Neural cell (in vitro differentiated cells): ENCODE results near the gene POU4F3. TPM values are rescaled to one million over a fixed set of nuclear protein-coding genes. Genes with fewer than 3 reads are reported as not detected.

Experiments used
- H2AFZ ChIP-seq: fragments of 200-600, 300-800 bp; sonication (generic), shearing (Covaris generic); 2 replicates; pipeline ENCODE4 v1.6.0; 2014; ENCODE audit warnings: low read depth, mild to moderate bottlenecking, antibody characterized with exemption, low read length, moderate library complexity
- H3F3A ChIP-seq: fragments of 200-600 bp; shearing (Covaris generic); 2 replicates; pipeline ENCODE4 v1.6.1; 2016; ENCODE audit warnings: mild to moderate bottlenecking, moderate library complexity, mixed read lengths, antibody characterized with exemption, low read length; ENCODE audit not compliant: insufficient read depth, poor library complexity, severe bottlenecking
- H3K27ac ChIP-seq: fragments of 200-600, 300-800 bp; sonication (generic), shearing (Covaris generic); 2 replicates; pipeline ENCODE4 v1.5.1; 2014; ENCODE audit warnings: mild to moderate bottlenecking, low read length, moderate library complexity
- H3K27me3 ChIP-seq: fragments of 300-800, 200-600 bp; sonication (generic), shearing (Covaris generic); 2 replicates; pipeline ENCODE4 v1.6.0; 2014; ENCODE audit warnings: mild to moderate bottlenecking, low read depth, low read length, moderate library complexity; ENCODE audit not compliant: insufficient read depth
- H3K36me3 ChIP-seq: fragments of 300-800, 200-600 bp; sonication (generic), shearing (Covaris generic); 2 replicates; pipeline ENCODE4 v1.5.1; 2014; ENCODE audit warnings: mild to moderate bottlenecking, antibody characterized with exemption, low read length, moderate library complexity; ENCODE audit not compliant: insufficient read depth
- H3K4me2 ChIP-seq: fragments of 300-800, 200-600 bp; sonication (generic), shearing (Covaris generic); 2 replicates; pipeline ENCODE4 v1.6.0; 2014; ENCODE audit warnings: mild to moderate bottlenecking, low read length
- H3K4me3 ChIP-seq: fragments of 300-800, 200-600 bp; sonication (generic), shearing (Covaris generic); 2 replicates; pipeline ENCODE4 v1.5.1; 2014; ENCODE audit warnings: mild to moderate bottlenecking, low read length, moderate library complexity
- H3K79me2 ChIP-seq: fragments of 200-600 bp; shearing (Covaris generic); replicated peaks from 2 replicates; pipeline ENCODE4 v1.6.0; 2014; ENCODE audit warnings: mild to moderate bottlenecking, low read length, moderate library complexity; ENCODE audit not compliant: insufficient read depth
- H3K9ac ChIP-seq: fragments of 300-800, 200-600 bp; sonication (generic), shearing (Covaris generic); 2 replicates; pipeline ENCODE4 v1.6.1; 2016; ENCODE audit warnings: mild to moderate bottlenecking, low read length, mixed read lengths
- H3K9me2 ChIP-seq: fragments of 200-600 bp; shearing (Covaris generic); 2 replicates; pipeline ENCODE4 v1.6.1; 2016; ENCODE audit warnings: mild to moderate bottlenecking, low read length, mixed read lengths; ENCODE audit not compliant: insufficient read depth
- H3K9me3 ChIP-seq: fragments of 200-600, 300-800 bp; sonication (generic), shearing (Covaris generic); 2 replicates; pipeline ENCODE4 v1.6.1; 2016; ENCODE audit warnings: mild to moderate bottlenecking, mixed run types, low read length, moderate library complexity, mixed read lengths
- H4K20me1 ChIP-seq: fragments of 200-600 bp; shearing (Covaris generic); 2 replicates; pipeline ENCODE4 v1.6.1; 2016; ENCODE audit warnings: mild to moderate bottlenecking, mixed run types; ENCODE audit not compliant: insufficient read depth
- EP300 ChIP-seq: fragments of 450-650 bp; conservative IDR thresholded peaks from 2 replicates; pipeline ENCODE4 v1.6.1; 2014; ENCODE audit warnings: antibody characterized with exemption, mild to moderate bottlenecking, moderate library complexity; ENCODE audit not compliant: poor library complexity, severe bottlenecking
- EZH2 ChIP-seq: fragments of 200-600, 300-800 bp; shearing (Covaris generic), sonication (generic); IDR thresholded peaks from 2 replicates; pipeline ENCODE4 v1.6.1; 2014; ENCODE audit warnings: antibody characterized with exemption, low read length, borderline replicate concordance, mild to moderate bottlenecking; ENCODE audit not compliant: insufficient read depth, poor library complexity, severe bottlenecking
- MXI1 ChIP-seq: fragments of 450-650 bp; conservative IDR thresholded peaks from 2 replicates; pipeline ENCODE4 v1.6.1; 2014; ENCODE audit warnings: antibody characterized with exemption, mild to moderate bottlenecking; ENCODE audit not compliant: poor library complexity, severe bottlenecking
- POLR2AphosphoS5 ChIP-seq: IDR thresholded peaks from 2 replicates; pipeline ENCODE4 v1.6.1; 2012
- RAD21 ChIP-seq: fragments of 450-650 bp; conservative IDR thresholded peaks from 2 replicates; pipeline ENCODE4 v1.6.1; 2014; ENCODE audit warnings: antibody characterized with exemption, mild to moderate bottlenecking, moderate library complexity
- SMC3 ChIP-seq: fragments of 450-650 bp; conservative IDR thresholded peaks from 2 replicates; pipeline ENCODE4 v1.6.1; 2014; ENCODE audit warnings: antibody characterized with exemption, mild to moderate bottlenecking, moderate library complexity; ENCODE audit not compliant: poor library complexity
- TAF1 ChIP-seq: IDR thresholded peaks from 2 replicates; pipeline ENCODE4 v1.6.1; 2012; ENCODE audit warnings: low read depth
- polyA plus RNA-seq: library from polyadenylated mRNA; depleted of rRNA; stranded (reverse); fragments of >200 nt; gene quantifications from 2 replicates; pipeline ENCODE4 v1.2.3, GENCODE V29; 2014
- TF ChIP-seq, protein P1 (sequence below): fragments of 450-650 bp; IDR thresholded peaks from 2 replicates; pipeline ENCODE4 v1.5.1; 2014; ENCODE audit warnings: antibody characterized with exemption, mild to moderate bottlenecking, moderate library complexity; ENCODE audit not compliant: poor library complexity, severe bottlenecking
- TF ChIP-seq, protein P2 (sequence below): IDR thresholded peaks from 2 replicates; pipeline ENCODE4 v1.6.1; 2012; ENCODE audit warnings: borderline replicate concordance

POU4F3 gene
- polyA plus RNA-seq, 1 donor from 2014 or later, result 0.15 TPM

DNA sequence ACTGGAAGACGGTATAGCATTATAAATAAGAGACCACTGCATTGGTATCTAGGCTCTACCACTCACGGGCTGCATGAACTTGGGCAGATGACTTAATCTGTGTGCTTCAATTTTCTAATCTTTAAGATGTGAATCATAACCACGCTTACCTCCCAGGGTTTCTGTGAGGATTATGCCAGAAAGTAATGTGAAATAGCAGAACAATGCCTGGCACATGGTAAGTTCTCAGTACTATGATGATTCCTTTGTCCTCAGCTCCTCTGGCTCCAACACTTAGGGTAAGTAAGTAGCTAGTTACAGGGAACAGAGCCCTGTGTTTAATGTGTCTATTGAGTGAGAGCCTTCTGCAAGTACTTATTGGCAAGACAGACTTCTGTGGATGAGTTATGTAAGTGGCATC, 31.1 kb downstream of the POU4F3 start:
- no peak overlapping the region for H3K4me3 ChIP-seq
- H3K27ac ChIP-seq, result no peak overlapping the region
- no peaks in the 10 kb centered on the region for H3K79me2 ChIP-seq
- no peak overlapping the region for H3K4me2 ChIP-seq
- no peaks in the 10 kb centered on the region for H3K36me3 ChIP-seq
- no peaks in the 10 kb centered on the region for H3F3A ChIP-seq
- H4K20me1 ChIP-seq, result no peaks in the 10 kb centered on the region
- no peak for TF ChIP-seq MXI1
- no peak for TF ChIP-seq EZH2
- TF ChIP-seq POLR2AphosphoS5, result no peak
- TF ChIP-seq, protein P1, sequence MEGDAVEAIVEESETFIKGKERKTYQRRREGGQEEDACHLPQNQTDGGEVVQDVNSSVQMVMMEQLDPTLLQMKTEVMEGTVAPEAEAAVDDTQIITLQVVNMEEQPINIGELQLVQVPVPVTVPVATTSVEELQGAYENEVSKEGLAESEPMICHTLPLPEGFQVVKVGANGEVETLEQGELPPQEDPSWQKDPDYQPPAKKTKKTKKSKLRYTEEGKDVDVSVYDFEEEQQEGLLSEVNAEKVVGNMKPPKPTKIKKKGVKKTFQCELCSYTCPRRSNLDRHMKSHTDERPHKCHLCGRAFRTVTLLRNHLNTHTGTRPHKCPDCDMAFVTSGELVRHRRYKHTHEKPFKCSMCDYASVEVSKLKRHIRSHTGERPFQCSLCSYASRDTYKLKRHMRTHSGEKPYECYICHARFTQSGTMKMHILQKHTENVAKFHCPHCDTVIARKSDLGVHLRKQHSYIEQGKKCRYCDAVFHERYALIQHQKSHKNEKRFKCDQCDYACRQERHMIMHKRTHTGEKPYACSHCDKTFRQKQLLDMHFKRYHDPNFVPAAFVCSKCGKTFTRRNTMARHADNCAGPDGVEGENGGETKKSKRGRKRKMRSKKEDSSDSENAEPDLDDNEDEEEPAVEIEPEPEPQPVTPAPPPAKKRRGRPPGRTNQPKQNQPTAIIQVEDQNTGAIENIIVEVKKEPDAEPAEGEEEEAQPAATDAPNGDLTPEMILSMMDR, result no peak
- no peak for TF ChIP-seq TAF1
- TF ChIP-seq, protein P2, sequence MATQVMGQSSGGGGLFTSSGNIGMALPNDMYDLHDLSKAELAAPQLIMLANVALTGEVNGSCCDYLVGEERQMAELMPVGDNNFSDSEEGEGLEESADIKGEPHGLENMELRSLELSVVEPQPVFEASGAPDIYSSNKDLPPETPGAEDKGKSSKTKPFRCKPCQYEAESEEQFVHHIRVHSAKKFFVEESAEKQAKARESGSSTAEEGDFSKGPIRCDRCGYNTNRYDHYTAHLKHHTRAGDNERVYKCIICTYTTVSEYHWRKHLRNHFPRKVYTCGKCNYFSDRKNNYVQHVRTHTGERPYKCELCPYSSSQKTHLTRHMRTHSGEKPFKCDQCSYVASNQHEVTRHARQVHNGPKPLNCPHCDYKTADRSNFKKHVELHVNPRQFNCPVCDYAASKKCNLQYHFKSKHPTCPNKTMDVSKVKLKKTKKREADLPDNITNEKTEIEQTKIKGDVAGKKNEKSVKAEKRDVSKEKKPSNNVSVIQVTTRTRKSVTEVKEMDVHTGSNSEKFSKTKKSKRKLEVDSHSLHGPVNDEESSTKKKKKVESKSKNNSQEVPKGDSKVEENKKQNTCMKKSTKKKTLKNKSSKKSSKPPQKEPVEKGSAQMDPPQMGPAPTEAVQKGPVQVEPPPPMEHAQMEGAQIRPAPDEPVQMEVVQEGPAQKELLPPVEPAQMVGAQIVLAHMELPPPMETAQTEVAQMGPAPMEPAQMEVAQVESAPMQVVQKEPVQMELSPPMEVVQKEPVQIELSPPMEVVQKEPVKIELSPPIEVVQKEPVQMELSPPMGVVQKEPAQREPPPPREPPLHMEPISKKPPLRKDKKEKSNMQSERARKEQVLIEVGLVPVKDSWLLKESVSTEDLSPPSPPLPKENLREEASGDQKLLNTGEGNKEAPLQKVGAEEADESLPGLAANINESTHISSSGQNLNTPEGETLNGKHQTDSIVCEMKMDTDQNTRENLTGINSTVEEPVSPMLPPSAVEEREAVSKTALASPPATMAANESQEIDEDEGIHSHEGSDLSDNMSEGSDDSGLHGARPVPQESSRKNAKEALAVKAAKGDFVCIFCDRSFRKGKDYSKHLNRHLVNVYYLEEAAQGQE, result no peak
- no peak for TF ChIP-seq EP300
- TF ChIP-seq SMC3, result no peak
- no peak for TF ChIP-seq RAD21
- no peaks in the 10 kb centered on the region for H3K27me3 ChIP-seq
- H3K9me2 ChIP-seq, result no peaks in the 10 kb centered on the region
- no peaks in the 10 kb centered on the region for H3K9me3 ChIP-seq
- no peak overlapping the region for H2AFZ ChIP-seq
- H3K9ac ChIP-seq, result no peak overlapping the region

DNA sequence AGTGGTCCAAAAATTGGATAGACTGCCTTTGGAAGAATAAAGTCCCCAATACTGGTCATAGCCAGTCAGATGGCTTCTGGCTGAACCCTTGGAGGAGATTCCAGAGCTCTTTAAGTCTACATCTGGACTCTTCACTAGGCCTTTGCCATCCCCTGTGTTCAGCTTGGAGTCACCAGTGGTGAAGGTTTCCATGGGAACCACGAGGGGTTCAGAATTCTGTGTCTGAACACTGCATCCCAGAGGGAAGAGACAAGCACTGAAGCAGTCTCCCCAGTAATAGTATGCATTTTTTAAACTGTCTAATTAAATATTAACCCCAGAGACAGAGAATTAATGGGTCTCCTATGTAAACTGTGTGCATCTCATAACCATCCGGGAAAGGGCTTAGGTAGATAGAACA, 38.2 kb downstream of the POU4F3 start:
- Histone ChIP-seq H3K27me3 (no peaks in the 10 kb centered on the region), H3K9ac (no peak overlapping the region), H3K4me2 (no peak overlapping the region), H3K36me3 (no peaks in the 10 kb centered on the region), H2AFZ (no peak overlapping the region), H3K79me2 (no peaks in the 10 kb centered on the region), H3K27ac (no peak overlapping the region), H3K9me2 (no peaks in the 10 kb centered on the region), H3K4me3 (no peak overlapping the region), H4K20me1 (no peaks in the 10 kb centered on the region), H3F3A (no peaks in the 10 kb centered on the region), H3K9me3 (no peaks in the 10 kb centered on the region)
- TF ChIP-seq TAF1, result no peak
- TF ChIP-seq, protein P1, result no peak
